Activated B cell treated with CpG ODN at 0.5 μM for 24 hours (primary cell): ENCODE data around the gene MRNIP. TPM values are rescaled to one million over a fixed set of nuclear protein-coding genes. Genes with fewer than 3 reads are reported as not detected.

Experiments used
- ATAC-seq: fragments of 200-7000 bp; cut with Tn5 transposase; one replicate; pipeline ENCODE4 v1.10.0; 2021; ENCODE audit warnings: low read depth, mild to moderate bottlenecking, moderate library complexity
- CTCF ChIA-PET: fragments of 350-600 bp; sonication (Branson Sonifier 250); formaldehyde crosslinking; loops from one replicate; lab custom pipeline; 2021; ENCODE audit warnings: antibody characterized with exemption; lab: Charles Lee
- POLR2A ChIA-PET: fragments of 350-600 bp; sonication (Branson Sonifier 250); formaldehyde crosslinking; loops from one replicate; lab custom pipeline; 2021; ENCODE audit warnings: antibody characterized with exemption; lab: Charles Lee
- DNase-seq: peaks from one replicate; pipeline ENCODE4 v3.0.0; 2022
- H3K27ac Mint-ChIP-seq: one replicate; pipeline ENCODE4 v1.8.0; 2020; ENCODE audit warnings: mixed read lengths
- H3K27me3 Mint-ChIP-seq: one replicate; pipeline ENCODE4 v1.8.0; 2021; ENCODE audit warnings: mixed read lengths
- H3K36me3 Mint-ChIP-seq: one replicate; pipeline ENCODE4 v1.8.0; 2021; ENCODE audit warnings: low read depth, mixed read lengths
- H3K4me1 Mint-ChIP-seq: one replicate; pipeline ENCODE4 v1.8.0; 2021; ENCODE audit warnings: mixed read lengths
- H3K4me3 Mint-ChIP-seq: one replicate; pipeline ENCODE4 v1.8.0; 2020; ENCODE audit warnings: mild to moderate bottlenecking, mixed read lengths
- H3K9me3 Mint-ChIP-seq: one replicate; pipeline ENCODE4 v1.8.0; 2020; ENCODE audit warnings: mixed read lengths
- intact Hi-C: fragments of 100-400 bp; cut with micrococcal nuclease; formaldehyde crosslinking; loops from one replicate; pipeline ENCODE4 v1.15.1; 2024
- total RNA-seq: library from RNA; stranded (reverse); gene quantifications from 2 replicates; pipeline ENCODE4 v1.2.3, GENCODE V29; 2022
- TF ChIP-seq, protein P1 (sequence below): fragments of 200-600 bp; IDR thresholded peaks from one replicate; pipeline ENCODE4 v1.8.0; 2022; ENCODE audit warnings: antibody characterized with exemption, mild to moderate bottlenecking

Gene MRNIP
- total RNA-seq, 1 donor from 2014 or later = 70.0 TPM

DNA sequence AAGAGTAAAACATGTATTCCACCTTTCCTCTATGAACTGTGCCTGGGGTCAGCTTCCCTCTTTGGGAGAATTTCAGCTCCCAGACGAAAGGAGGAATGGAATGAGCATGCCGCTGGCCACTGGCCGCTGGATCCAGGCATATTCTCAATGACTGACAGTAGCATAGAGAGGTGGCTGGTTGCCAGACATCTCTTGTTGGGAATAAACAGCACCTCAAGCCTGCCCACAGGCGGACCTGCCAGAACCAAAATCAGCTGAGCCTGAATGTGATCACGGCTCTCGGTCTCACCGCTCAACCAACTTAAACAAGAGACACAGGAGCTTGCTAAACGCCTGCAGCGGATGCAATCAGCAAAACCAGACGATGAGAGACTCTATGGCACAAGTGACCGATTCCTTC, 28.5 kb upstream of the MRNIP start:
- ChIA-PET CTCF (no interaction called here), POLR2A (no interaction called here)
- peaks cover 89% of the 10 kb centered on the region for H3K36me3 Mint-ChIP-seq
- no peak for DNase-seq
- H3K27me3 Mint-ChIP-seq = no peaks in the 10 kb centered on the region
- no peak overlapping the region for H3K4me3 Mint-ChIP-seq
- H3K4me1 Mint-ChIP-seq = no peaks in the 10 kb centered on the region
- peaks cover 9% of the 10 kb centered on the region for H3K9me3 Mint-ChIP-seq
- intact Hi-C loops = no loop called here
- TF ChIP-seq, protein P1, sequence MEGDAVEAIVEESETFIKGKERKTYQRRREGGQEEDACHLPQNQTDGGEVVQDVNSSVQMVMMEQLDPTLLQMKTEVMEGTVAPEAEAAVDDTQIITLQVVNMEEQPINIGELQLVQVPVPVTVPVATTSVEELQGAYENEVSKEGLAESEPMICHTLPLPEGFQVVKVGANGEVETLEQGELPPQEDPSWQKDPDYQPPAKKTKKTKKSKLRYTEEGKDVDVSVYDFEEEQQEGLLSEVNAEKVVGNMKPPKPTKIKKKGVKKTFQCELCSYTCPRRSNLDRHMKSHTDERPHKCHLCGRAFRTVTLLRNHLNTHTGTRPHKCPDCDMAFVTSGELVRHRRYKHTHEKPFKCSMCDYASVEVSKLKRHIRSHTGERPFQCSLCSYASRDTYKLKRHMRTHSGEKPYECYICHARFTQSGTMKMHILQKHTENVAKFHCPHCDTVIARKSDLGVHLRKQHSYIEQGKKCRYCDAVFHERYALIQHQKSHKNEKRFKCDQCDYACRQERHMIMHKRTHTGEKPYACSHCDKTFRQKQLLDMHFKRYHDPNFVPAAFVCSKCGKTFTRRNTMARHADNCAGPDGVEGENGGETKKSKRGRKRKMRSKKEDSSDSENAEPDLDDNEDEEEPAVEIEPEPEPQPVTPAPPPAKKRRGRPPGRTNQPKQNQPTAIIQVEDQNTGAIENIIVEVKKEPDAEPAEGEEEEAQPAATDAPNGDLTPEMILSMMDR = no peak
- no peak overlapping the region for H3K27ac Mint-ChIP-seq
- no peak for ATAC-seq

DNA sequence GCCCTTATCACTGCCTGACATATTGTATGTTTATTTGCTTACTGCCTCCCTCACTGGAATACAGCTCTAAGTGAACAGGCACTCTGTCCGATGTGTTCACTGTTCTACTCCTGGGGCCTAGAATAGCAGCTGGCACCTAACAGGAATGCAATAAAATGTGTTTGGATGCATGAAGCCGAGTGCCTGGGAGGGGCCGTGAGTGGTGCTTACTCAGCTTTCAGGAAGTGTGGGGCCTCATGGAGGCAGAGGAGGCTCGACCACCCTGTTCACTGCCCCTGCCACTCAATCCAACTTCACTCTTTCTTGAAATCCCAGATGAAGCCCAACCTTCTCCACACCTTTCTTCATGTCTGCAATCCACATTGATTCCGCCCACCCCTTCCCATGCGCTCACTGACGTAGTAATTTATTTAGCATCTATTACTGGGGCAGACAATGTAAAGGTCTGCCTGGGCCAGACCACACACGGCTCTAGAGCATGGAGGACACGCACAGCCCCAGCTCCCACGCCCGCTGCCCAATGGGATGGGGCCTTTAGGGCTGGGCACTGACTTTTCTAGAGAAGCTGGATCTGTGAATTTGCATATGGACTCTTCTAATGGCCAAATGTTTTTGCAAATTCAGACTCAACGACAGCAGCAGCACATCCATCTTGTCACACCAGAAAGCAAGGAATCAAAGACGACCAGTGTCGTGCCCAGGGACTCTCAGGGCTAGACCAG, 27.7 kb upstream of the MRNIP start:
- intact Hi-C loops = no loop called here
- Mint-ChIP-seq H3K27ac (no peak overlapping the region), H3K9me3 (peaks cover 9% of the 10 kb centered on the region), H3K4me1 (no peaks in the 10 kb centered on the region), H3K27me3 (no peaks in the 10 kb centered on the region), H3K4me3 (no peak overlapping the region), H3K36me3 (peaks cover 85% of the 10 kb centered on the region)
- ATAC-seq = no peak
- CTCF ChIA-PET = no interaction called here
- no peak for DNase-seq
- POLR2A ChIA-PET = no interaction called here
- TF ChIP-seq, protein P1 = no peak

DNA sequence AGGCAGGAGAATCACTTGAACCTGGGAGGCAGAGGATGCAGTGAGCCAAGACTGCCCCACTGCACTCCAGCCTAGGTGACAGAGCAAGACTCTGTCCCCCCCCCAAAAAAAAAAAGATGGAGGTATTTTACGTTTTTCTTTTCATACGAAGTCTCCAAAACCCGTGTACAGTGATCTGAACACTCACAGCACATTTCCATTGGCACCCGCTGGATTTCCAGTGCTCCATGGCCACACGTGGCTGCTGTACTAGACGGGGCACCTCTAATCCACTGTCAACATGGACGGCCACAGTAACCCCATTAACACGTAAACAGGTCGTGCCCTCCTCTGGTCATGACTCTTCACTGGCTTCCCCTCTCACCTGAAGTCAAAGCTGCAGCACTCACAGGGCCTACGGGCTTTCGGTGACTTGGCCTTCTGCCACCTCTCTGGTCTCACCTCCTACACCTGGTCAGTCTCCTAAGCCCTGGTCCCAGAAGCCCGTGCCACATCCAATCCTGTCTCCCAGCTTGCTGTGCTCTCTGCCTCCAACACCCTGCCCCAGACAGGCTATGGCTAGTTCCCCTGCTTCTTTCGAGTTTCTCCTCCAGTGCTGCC, 27.0 kb upstream of the MRNIP start:
- no peak overlapping the region for H3K27ac Mint-ChIP-seq
- no peak for DNase-seq
- H3K9me3 Mint-ChIP-seq = peaks cover 9% of the 10 kb centered on the region
- ChIA-PET CTCF (no interaction called here), POLR2A (no interaction called here)
- no peaks in the 10 kb centered on the region for H3K4me1 Mint-ChIP-seq
- H3K4me3 Mint-ChIP-seq = no peak overlapping the region
- TF ChIP-seq, protein P1 = no peak
- peaks cover 87% of the 10 kb centered on the region for H3K36me3 Mint-ChIP-seq
- intact Hi-C loops = no loop called here
- H3K27me3 Mint-ChIP-seq = no peaks in the 10 kb centered on the region
- ATAC-seq = no peak

DNA sequence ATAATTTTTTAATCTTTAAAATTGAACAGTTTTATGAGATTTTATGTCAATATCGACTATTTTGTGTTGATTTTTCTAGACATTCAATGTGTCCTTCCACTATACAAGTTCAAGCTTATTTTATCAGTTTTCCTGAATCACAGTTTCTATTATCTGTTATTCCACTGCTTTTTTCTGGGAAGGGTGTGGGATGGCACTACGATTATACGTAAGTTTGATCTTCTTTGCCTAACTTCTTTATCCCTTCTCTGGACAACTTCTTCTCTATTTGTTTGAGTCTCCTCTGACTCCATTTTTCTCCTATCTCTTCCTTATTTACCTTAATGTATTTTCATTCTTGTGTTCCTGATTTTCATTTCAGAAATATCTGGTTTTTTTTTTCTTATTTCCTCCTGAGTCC, 24.5 kb upstream of the MRNIP start:
- ChIA-PET CTCF (no interaction called here), POLR2A (no interaction called here)
- Mint-ChIP-seq H3K4me3 (no peak overlapping the region), H3K4me1 (no peaks in the 10 kb centered on the region), H3K27ac (no peak overlapping the region), H3K27me3 (no peaks in the 10 kb centered on the region), H3K36me3 (peaks cover 77% of the 10 kb centered on the region), H3K9me3 (peaks cover 9% of the 10 kb centered on the region)
- TF ChIP-seq, protein P1 = no peak
- no peak for DNase-seq
- intact Hi-C loops = no loop called here
- no peak for ATAC-seq

DNA sequence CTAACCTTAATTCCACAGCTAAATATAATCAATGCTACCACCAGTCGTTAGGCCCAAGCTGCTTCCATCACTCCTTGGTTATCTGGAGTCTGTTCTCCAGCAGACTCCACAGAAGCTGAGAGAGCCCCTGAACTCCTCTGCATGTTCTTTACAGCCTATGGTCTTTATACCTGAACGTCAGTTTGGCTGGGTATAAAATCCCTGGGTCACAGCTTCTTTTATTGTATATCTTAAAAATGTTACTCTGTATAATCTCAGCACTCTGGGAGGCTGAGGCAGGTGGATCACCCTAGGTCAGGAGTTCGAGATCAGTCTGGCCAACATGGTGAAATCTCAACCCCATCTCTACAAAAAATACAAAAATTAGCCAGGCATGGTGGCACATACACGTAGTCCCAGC, 23.7 kb upstream of the MRNIP start:
- ChIA-PET POLR2A (no interaction called here), CTCF (no interaction called here)
- ATAC-seq (no peak), DNase-seq (no peak)
- Mint-ChIP-seq H3K27ac (no peak overlapping the region), H3K27me3 (no peaks in the 10 kb centered on the region), H3K4me3 (no peak overlapping the region), H3K9me3 (peaks cover 9% of the 10 kb centered on the region), H3K36me3 (peaks cover 76% of the 10 kb centered on the region), H3K4me1 (no peaks in the 10 kb centered on the region)
- intact Hi-C loops = no loop called here
- TF ChIP-seq, protein P1 = no peak
